ENCODE data around the gene KSR2. TPM values are rescaled to one million over a fixed set of nuclear protein-coding genes. Genes with fewer than 3 reads are reported as not detected.

Gene KSR2
- total and polyA plus RNA-seq, 2 of the 13 experiments (the other 11 are each of a cell fraction or from before 2014, with no cell fraction given), result 0.02 TPM; not detected in 1

DNA sequence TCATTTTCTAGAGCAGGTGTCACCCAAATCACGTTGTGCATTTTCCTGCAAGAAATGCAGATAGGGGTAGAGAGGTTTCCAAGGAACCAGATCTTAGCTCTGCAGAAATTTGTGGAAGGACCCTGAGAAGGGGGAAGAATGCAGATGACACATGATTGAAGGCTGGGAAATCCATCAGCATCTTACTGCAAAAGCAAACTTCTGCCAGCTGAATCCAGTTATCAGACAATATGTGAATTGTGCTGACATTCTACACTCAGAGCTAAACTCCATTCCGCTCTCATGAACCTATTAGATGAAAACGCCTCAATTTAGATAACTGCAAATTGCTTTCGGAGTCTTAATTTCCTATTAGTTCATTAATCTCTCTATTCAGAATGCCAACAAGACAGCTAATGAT, 396.0 kb downstream of the KSR2 start:
- POLR2A ChIA-PET, result no interaction called here
- intact Hi-C loops (cut with micrococcal nuclease; ENCODE audit: unreplicated experiment), result no loop called here
- 28% methylated on average over 4 of the region's 4 CpGs for WGBS (ENCODE audit: low lambda C conversion rate)
- TF ChIP-seq GABPA (IDR thresholded peaks at IDR 0.05; ENCODE audit: low read depth, low read length) (no peak), GABPA (CRISPR knock-in tag; IDR thresholded peaks at IDR 0.05; ENCODE audit: low read depth) (no peak), GLI4 (CRISPR knock-in tag; IDR thresholded peaks at IDR 0.05; ENCODE audit: borderline replicate concordance) (no peak), HNRNPK (IDR thresholded peaks at IDR 0.05; ENCODE audit: low read depth, low read length, poor library complexity, severe bottlenecking) (no peak)
- TF ChIP-seq, protein P1, sequence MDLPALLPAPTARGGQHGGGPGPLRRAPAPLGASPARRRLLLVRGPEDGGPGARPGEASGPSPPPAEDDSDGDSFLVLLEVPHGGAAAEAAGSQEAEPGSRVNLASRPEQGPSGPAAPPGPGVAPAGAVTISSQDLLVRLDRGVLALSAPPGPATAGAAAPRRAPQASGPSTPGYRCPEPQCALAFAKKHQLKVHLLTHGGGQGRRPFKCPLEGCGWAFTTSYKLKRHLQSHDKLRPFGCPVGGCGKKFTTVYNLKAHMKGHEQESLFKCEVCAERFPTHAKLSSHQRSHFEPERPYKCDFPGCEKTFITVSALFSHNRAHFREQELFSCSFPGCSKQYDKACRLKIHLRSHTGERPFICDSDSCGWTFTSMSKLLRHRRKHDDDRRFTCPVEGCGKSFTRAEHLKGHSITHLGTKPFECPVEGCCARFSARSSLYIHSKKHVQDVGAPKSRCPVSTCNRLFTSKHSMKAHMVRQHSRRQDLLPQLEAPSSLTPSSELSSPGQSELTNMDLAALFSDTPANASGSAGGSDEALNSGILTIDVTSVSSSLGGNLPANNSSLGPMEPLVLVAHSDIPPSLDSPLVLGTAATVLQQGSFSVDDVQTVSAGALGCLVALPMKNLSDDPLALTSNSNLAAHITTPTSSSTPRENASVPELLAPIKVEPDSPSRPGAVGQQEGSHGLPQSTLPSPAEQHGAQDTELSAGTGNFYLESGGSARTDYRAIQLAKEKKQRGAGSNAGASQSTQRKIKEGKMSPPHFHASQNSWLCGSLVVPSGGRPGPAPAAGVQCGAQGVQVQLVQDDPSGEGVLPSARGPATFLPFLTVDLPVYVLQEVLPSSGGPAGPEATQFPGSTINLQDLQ (CRISPR knock-in tag; IDR thresholded peaks at IDR 0.05), result no peak
- TF ChIP-seq, protein P2, sequence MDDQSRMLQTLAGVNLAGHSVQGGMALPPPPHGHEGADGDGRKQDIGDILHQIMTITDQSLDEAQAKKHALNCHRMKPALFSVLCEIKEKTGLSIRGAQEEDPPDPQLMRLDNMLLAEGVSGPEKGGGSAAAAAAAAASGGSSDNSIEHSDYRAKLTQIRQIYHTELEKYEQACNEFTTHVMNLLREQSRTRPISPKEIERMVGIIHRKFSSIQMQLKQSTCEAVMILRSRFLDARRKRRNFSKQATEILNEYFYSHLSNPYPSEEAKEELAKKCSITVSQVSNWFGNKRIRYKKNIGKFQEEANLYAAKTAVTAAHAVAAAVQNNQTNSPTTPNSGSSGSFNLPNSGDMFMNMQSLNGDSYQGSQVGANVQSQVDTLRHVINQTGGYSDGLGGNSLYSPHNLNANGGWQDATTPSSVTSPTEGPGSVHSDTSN (CRISPR knock-in tag; IDR thresholded peaks at IDR 0.05; ENCODE audit: borderline replicate concordance), result no peak
- TF ChIP-seq, protein P3, sequence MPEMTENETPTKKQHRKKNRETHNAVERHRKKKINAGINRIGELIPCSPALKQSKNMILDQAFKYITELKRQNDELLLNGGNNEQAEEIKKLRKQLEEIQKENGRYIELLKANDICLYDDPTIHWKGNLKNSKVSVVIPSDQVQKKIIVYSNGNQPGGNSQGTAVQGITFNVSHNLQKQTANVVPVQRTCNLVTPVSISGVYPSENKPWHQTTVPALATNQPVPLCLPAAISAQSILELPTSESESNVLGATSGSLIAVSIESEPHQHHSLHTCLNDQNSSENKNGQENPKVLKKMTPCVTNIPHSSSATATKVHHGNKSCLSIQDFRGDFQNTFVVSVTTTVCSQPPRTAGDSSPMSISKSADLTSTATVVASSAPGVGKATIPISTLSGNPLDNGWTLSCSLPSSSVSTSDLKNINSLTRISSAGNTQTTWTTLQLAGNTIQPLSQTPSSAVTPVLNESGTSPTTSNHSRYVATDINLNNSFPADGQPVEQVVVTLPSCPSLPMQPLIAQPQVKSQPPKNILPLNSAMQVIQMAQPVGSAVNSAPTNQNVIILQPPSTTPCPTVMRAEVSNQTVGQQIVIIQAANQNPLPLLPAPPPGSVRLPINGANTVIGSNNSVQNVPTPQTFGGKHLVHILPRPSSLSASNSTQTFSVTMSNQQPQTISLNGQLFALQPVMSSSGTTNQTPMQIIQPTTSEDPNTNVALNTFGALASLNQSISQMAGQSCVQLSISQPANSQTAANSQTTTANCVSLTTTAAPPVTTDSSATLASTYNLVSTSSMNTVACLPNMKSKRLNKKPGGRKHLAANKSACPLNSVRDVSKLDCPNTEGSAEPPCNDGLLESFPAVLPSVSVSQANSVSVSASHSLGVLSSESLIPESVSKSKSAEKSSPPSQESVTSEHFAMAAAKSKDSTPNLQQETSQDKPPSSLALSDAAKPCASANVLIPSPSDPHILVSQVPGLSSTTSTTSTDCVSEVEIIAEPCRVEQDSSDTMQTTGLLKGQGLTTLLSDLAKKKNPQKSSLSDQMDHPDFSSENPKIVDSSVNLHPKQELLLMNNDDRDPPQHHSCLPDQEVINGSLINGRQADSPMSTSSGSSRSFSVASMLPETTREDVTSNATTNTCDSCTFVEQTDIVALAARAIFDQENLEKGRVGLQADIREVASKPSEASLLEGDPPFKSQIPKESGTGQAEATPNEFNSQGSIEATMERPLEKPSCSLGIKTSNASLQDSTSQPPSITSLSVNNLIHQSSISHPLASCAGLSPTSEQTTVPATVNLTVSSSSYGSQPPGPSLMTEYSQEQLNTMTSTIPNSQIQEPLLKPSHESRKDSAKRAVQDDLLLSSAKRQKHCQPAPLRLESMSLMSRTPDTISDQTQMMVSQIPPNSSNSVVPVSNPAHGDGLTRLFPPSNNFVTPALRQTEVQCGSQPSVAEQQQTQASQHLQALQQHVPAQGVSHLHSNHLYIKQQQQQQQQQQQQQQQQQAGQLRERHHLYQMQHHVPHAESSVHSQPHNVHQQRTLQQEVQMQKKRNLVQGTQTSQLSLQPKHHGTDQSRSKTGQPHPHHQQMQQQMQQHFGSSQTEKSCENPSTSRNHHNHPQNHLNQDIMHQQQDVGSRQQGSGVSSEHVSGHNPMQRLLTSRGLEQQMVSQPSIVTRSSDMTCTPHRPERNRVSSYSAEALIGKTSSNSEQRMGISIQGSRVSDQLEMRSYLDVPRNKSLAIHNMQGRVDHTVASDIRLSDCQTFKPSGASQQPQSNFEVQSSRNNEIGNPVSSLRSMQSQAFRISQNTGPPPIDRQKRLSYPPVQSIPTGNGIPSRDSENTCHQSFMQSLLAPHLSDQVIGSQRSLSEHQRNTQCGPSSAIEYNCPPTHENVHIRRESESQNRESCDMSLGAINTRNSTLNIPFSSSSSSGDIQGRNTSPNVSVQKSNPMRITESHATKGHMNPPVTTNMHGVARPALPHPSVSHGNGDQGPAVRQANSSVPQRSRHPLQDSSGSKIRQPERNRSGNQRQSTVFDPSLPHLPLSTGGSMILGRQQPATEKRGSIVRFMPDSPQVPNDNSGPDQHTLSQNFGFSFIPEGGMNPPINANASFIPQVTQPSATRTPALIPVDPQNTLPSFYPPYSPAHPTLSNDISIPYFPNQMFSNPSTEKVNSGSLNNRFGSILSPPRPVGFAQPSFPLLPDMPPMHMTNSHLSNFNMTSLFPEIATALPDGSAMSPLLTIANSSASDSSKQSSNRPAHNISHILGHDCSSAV (CRISPR knock-in tag; IDR thresholded peaks at IDR 0.05; ENCODE audit: borderline replicate concordance), result no peak
- TF ChIP-seq, protein P4, sequence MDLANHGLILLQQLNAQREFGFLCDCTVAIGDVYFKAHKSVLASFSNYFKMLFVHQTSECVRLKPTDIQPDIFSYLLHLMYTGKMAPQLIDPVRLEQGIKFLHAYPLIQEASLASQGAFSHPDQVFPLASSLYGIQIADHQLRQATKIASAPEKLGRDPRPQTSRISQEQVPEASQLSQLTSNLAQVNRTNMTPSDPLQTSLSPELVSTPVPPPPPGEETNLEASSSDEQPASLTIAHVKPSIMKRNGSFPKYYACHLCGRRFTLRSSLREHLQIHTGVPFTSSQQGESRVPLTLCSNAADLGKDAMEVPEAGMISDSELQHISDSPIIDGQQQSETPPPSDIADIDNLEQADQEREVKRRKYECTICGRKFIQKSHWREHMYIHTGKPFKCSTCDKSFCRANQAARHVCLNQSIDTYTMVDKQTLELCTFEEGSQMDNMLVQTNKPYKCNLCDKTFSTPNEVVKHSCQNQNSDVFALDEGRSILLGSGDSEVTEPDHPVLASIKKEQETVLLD (CRISPR knock-in tag; IDR thresholded peaks at IDR 0.05; ENCODE audit: low read depth), result no peak
- TF ChIP-seq, protein P5, sequence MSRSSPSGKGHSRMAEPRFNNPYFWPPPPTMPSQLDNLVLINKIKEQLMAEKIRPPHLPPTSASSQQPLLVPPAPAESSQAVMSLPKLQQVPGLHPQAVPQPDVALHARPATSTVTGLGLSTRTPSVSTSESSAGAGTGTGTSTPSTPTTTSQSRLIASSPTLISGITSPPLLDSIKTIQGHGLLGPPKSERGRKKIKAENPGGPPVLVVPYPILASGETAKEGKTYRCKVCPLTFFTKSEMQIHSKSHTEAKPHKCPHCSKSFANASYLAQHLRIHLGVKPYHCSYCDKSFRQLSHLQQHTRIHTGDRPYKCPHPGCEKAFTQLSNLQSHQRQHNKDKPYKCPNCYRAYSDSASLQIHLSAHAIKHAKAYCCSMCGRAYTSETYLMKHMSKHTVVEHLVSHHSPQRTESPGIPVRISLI (CRISPR knock-in tag; IDR thresholded peaks at IDR 0.05; ENCODE audit: borderline replicate concordance), result no peak

More for the DNA sequence above, 396.0 kb downstream of the KSR2 start:
- no TSS peak for BruUV-seq (replicated peaks)
- Histone ChIP-seq H3K9ac (ENCODE audit: insufficient read depth, low read depth, low read length) (no peak overlapping the region), H3K27me3 (ENCODE audit: control insufficient read depth in 1 of 2, insufficient read depth in 2 of 2, low read length in 2 of 2) (peaks cover 0 to 8% of the 10 kb centered on the region in 2 experiments; a peak in 1 of 5 replicates), H3K4me3 (replicated peaks in 1 of 3; ENCODE audit: insufficient read depth in 1 of 3, low read depth in 2 of 3, low read length in 3 of 3) (no peak overlapping the region), H3K9me3 (ENCODE audit: low read length) (no peaks in the 10 kb centered on the region), H3K4me2 (ENCODE audit: low read depth, low read length) (no peak overlapping the region), H3K4me1 (ENCODE audit: insufficient read depth, low read length) (no peaks in the 10 kb centered on the region), H3K36me3 (replicated peaks in 1 of 2; ENCODE audit: control insufficient read depth in 1 of 2, insufficient read depth in 2 of 2, low read length in 2 of 2) (no peaks in the 10 kb centered on the region), H3K27ac (ENCODE audit: extremely low read length, insufficient read depth, low read length) (no peak overlapping the region), H3K79me2 (ENCODE audit: insufficient read depth, low read length) (no peaks in the 10 kb centered on the region), H4K20me1 (ENCODE audit: insufficient read depth, low read length) (no peaks in the 10 kb centered on the region), H2AFZ (ENCODE audit: low read length) (no peak overlapping the region)
- ATAC-seq (no peak), FAIRE-seq (no peak), DNase-seq (ENCODE audit: low spot score) (no peak)
- in situ Hi-C loops (cut with HindIII; ENCODE audit: extremely low pct_ligation_motif_present, low pct_unique_long_range_greater_than_20kb), result no loop called here
- CTCF ChIA-PET (ENCODE audit: low intra/inter-chr PET ratio, low total read pairs), result no interaction called here

Data from HepG2 (cell line).